GM12872 (cell line): ENCODE data around the gene SYN1.

Source experiments
- CTCF ChIP-seq: IDR thresholded peaks from 3 replicates; pipeline ENCODE4 v1.5.1; 2011; ENCODE audit warnings: low read depth, mild to moderate bottlenecking, low read length, moderate library complexity; ENCODE audit not compliant: insufficient read depth

SYN1 gene

GRCh38 chrX:47619486-47620302 lies at the start of gene SYN1:
SYN1 (minus strand) TSS chrX:47619857; CDS start chrX:47619728, 129 bp downstream.
- TF ChIP-seq CTCF: no peak; the same call in 2 of the 3 replicates

- TF ChIP-seq CTCF: no peak
Measured at GRCh38 chrX:47664737-47665136, 45.1 kb upstream of the SYN1 start.

GRCh38 chrX:47662144-47662657 lies 42.5 kb upstream of the SYN1 start:
- TF ChIP-seq CTCF: no peak

GRCh38 chrX:47661539-47661938 lies 41.9 kb upstream of the SYN1 start:
- no peak for TF ChIP-seq CTCF

GRCh38 chrX:47659421-47659726 lies 39.7 kb upstream of the SYN1 start:
- no peak for TF ChIP-seq CTCF

GRCh38 chrX:47658684-47659420 lies 39.2 kb upstream of the SYN1 start, which contains the start of gene UXT:
UXT (minus strand) TSS chrX:47659180; CDS start chrX:47658927, 253 bp downstream.
- TF ChIP-seq CTCF: no peak

- no peak for TF ChIP-seq CTCF
Measured at GRCh38 chrX:47658301-47658683, 38.6 kb upstream of the SYN1 start.
